ENCODE results near the gene ZDHHC7. TPM values are rescaled to one million over a fixed set of nuclear protein-coding genes. Genes with fewer than 3 reads are reported as not detected.

Gene ZDHHC7
- total RNA-seq, 6 experiments from 2014 or later = 73.9 to 90.4 (median 78.1) TPM

- Mint-ChIP-seq H3K27me3 (ENCODE audit: insufficient read depth) (peaks cover 2% of the 10 kb centered on the region), H3K9me3 (no peaks in the 10 kb centered on the region), H3K27ac (peak overlapping the region; percentile 100), H3K4me3 (peak overlapping the region; percentile 99), H3K4me1 (ENCODE audit: low read depth) (peaks cover 43% of the 10 kb centered on the region), H3K36me3 (ENCODE audit: low read depth) (peaks cover 21% of the 10 kb centered on the region)
- no peak for DNase-seq
- no peak for TF ChIP-seq CTCF (IDR thresholded peaks at IDR 0.05)
These were observed 530 bp upstream of the ZDHHC7 start for GRCh38 chr16:85011846-85012284.

- no peak for DNase-seq
- Mint-ChIP-seq H3K4me3 (peak overlapping the region; percentile 98), H3K27me3 (ENCODE audit: insufficient read depth) (peaks cover 2% of the 10 kb centered on the region), H3K27ac (peak overlapping the region; percentile 92), H3K36me3 (ENCODE audit: low read depth) (peaks cover 21% of the 10 kb centered on the region), H3K9me3 (no peaks in the 10 kb centered on the region), H3K4me1 (ENCODE audit: low read depth) (peaks cover 53% of the 10 kb centered on the region)
- no peak for TF ChIP-seq CTCF (IDR thresholded peaks at IDR 0.05)
These were observed 847 bp downstream of the ZDHHC7 start for GRCh38 chr16:85010446-85010930.

- H3K4me1 Mint-ChIP-seq (ENCODE audit: low read depth) = peaks cover 75% of the 10 kb centered on the region
These were observed 3.1 kb downstream of the ZDHHC7 start for GRCh38 chr16:85008271-85008670.

GRCh38 chr16:85007496-85008214, 3.7 kb downstream of the ZDHHC7 start:
- no peak for DNase-seq
- no peak for TF ChIP-seq CTCF (IDR thresholded peaks at IDR 0.05)
- Mint-ChIP-seq H3K36me3 (ENCODE audit: low read depth) (peaks cover 29% of the 10 kb centered on the region), H3K27ac (peak overlapping the region; percentile 69), H3K27me3 (ENCODE audit: insufficient read depth) (peaks cover 2% of the 10 kb centered on the region), H3K4me1 (ENCODE audit: low read depth) (peaks cover 81% of the 10 kb centered on the region), H3K9me3 (no peaks in the 10 kb centered on the region), H3K4me3 (peak overlapping the region; percentile 69; the same call in 1 of the 2 replicates)

More at GRCh38 chr16:85008271-85008670, 3.1 kb downstream of the ZDHHC7 start:
- peaks cover 25% of the 10 kb centered on the region for H3K36me3 Mint-ChIP-seq (ENCODE audit: low read depth)
- no peak overlapping the region for H3K4me3 Mint-ChIP-seq
- no peak for TF ChIP-seq CTCF (IDR thresholded peaks at IDR 0.05)
- peaks cover 2% of the 10 kb centered on the region for H3K27me3 Mint-ChIP-seq (ENCODE audit: insufficient read depth)
- no peaks in the 10 kb centered on the region for H3K9me3 Mint-ChIP-seq
- no peak for DNase-seq
- peak overlapping the region; percentile 68 for H3K27ac Mint-ChIP-seq

- Mint-ChIP-seq H3K4me3 (peak overlapping the region; percentile 69), H3K4me1 (ENCODE audit: low read depth) (peaks cover 89% of the 10 kb centered on the region), H3K27me3 (ENCODE audit: insufficient read depth) (peaks cover 2% of the 10 kb centered on the region), H3K36me3 (ENCODE audit: low read depth) (peaks cover 39% of the 10 kb centered on the region), H3K27ac (peak overlapping the region; percentile 69), H3K9me3 (no peaks in the 10 kb centered on the region)
- DNase-seq = peak; percentile 20
- TF ChIP-seq CTCF (IDR thresholded peaks at IDR 0.05) = no peak
These were observed 4.7 kb downstream of the ZDHHC7 start for GRCh38 chr16:85006639-85007038.

Data from HFFc6 (cell line).